GM18868 (cell line): ENCODE data around the gene ZBTB43.
"Not testable (repeated sequence)": the region's sequence is repeated elsewhere in the genome, so short reads cannot be mapped to it uniquely, and the experiment has no call there.

Experiments used
- ATAC-seq: cut with Tn5 transposase; IDR thresholded peaks from one replicate; pipeline ENCODE4 v1.9.1; 2021; ENCODE audit warnings: mild to moderate bottlenecking, moderate library complexity; ENCODE audit not compliant: unreplicated experiment

ZBTB43 gene

DNA sequence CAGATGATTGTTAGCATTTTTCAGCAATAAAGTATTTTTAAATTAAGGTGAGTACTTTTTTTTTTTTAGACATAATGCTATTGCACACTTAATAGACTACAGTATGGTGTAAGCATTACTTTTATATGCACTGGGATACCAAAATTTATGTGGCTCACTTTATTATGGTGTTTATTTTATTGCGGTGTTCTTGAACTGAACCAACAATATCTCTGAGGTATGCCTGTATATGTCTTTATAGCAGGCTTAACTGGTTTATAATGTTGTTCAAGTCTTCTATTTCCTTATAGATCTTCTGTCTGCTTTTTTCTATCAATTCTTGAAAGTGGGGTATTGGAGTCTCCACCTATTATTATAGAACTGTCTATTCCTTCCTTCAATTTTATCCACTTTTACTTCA is 18.0 kb downstream of the ZBTB43 start:
- no peak for ATAC-seq

DNA sequence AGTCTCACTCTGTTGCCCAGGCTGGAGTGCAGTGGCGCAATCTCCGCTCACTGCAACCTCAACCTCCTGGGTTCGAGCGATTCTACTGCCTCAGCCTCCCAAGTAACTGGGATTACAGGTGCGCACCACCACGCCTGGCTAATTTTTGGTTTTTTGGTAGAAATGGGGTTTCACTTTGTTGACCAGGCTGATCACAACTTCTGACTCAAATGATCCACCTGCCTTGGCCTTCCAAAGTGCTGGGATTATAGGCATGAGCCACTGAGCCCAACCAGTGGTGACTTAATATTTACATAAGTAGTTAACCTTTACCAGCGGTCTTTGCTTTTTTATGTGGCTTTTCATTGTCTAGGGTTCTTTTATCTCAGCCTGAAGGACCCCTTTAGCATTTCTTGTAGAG is 19.2 kb downstream of the ZBTB43 start:
- not testable (repeated sequence) for ATAC-seq

DNA sequence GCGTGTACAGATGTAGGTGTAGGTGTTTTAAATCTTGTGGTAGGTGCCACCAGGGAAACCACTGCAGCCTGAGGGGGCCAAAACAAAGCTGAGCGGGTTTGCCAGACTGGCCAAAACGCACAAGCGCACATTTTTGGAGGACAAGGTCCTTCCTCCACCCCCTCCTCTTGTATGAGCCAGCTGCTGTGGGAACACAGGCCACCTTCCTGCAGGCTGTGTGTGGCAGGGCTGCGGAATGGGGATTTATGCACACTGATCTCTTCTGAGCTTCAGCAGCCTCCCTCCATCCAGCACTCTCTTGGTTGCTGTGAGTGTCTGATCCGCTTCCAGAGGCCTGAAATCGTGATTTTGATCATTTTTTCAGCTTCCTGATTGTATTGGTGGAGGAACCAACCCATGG is 22.4 kb downstream of the ZBTB43 start:
- ATAC-seq, result no peak

DNA sequence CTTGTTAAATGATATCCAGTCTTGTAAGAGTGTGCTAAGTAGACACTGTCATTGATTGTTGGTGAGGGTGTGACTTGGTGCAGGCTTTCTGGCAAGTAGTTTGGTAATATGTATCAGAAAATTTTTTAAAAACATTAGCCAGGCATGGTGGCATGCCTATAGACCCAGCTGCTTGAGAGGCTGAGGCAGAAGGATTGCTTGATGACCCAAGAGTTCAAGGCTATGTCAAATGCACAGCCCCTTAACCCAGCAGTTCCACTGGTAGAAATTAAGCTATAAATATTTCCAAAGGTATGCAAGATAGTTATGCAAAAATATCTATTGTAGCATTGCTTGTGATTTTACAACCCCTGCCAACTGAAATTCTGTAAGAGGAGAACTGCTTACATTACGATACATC is 24.2 kb downstream of the ZBTB43 start:
- no peak for ATAC-seq

DNA sequence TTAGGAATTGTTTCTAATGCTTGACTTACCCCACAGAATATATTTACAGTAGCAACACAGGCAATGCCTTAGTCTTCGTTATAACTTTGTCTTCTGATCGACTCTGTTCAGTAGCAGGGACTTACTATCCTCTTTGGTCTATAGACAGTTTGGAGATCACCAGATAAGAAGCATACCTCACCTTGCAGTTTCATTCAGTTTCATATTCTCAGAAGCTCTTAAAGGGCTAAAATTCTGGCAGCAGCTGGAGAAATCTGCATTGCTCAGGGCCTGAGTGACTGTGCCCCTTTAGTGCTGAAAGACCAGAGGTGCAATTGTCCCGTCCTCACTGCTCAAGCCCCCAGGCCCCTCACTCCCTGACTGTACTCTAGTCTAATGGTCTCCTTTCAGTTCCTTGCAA is 26.0 kb downstream of the ZBTB43 start:
- no peak for ATAC-seq

DNA sequence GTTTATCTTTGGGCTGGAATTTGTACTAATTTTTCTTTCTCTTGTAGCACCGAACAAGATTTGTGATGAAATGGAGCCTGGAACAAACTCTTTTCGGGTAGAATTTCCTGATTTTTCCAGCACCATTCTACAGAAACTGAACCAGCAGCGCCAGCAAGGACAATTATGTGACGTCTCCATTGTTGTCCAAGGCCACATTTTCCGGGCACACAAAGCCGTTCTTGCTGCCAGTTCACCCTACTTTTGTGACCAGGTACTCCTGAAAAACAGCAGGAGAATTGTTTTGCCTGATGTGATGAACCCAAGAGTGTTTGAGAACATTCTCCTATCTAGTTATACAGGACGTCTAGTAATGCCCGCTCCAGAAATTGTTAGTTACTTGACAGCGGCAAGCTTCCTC is 27.6 kb downstream of the ZBTB43 start:
- no peak for ATAC-seq

DNA sequence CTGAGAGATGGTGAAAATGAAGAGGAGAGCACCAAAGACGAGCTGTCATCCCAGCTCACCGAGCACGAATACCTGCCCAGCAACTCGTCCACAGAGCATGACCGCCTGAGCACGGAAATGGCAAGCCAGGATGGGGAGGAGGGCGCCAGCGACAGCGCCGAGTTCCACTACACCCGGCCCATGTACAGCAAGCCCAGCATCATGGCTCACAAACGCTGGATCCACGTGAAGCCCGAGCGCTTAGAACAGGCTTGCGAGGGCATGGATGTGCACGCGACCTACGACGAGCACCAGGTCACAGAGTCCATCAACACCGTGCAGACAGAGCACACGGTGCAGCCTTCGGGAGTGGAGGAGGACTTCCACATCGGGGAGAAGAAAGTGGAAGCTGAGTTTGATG is 28.2 kb downstream of the ZBTB43 start:
- ATAC-seq, result no peak

DNA sequence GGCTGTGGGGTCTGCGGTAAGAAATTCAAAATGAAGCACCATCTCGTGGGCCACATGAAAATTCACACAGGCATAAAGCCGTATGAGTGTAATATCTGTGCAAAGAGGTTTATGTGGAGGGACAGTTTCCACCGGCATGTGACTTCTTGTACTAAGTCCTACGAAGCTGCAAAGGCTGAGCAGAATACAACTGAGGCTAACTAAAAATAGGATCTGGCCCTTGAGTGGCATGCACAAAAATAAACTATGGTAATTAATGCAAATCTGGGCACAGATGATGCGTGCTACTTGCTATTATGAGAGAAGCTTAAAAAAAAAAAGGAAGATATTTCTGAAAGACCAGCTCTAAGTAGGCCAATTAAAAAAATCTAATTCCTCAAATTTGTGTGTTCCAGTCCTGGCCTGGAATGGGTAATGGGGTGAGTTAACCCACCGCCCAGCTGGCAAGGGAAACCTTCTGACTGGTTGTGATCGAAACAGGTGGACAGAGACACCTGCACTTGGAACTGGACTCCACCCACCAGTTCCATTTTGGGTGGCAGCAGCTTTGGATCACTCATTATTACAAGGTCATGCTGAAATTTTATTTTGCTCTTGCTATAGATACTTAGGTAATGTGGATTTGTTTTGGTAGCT is 29.0 kb downstream of the ZBTB43 start:
- ATAC-seq, result no peak

DNA sequence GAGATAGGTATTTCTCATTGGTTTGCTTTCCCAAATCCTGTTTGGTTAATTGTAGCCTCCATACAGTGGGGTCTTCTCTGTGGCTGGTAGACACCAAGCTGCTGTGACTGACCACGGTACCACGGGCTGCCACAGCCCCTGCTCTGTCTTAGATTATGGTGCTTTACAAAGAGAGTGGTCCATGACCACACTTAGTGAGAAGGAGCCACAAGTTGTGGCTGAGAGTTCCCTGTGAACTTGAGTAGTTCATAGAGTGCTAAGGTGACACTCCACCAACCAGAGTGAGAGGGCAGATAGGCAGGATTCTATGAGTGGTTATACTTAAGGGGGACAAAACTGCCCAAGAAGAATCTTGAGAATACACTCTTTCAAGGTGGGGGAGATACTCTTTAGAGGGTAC is 29.8 kb downstream of the ZBTB43 start:
- ATAC-seq, result no peak

DNA sequence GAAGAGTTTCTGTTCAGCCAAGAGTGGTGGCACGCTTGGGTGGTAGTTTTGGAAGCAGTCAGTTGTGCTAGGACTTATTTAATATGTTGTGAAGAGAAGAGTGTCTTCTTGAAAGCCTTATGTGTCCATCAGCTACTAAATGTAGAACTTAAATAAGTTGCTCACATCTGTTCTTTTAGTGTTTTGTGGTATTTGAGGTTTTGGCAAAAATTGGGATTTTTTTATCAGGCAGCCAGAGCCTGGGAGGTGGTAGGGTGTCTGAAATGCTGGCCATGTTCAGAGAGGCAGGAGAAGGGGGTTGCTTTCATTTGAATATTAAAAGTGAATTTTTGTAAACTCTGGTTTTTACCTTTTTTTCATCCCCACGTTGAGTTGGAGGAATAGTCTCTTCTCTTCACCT is 31.4 kb downstream of the ZBTB43 start:
- ATAC-seq, result no peak

DNA sequence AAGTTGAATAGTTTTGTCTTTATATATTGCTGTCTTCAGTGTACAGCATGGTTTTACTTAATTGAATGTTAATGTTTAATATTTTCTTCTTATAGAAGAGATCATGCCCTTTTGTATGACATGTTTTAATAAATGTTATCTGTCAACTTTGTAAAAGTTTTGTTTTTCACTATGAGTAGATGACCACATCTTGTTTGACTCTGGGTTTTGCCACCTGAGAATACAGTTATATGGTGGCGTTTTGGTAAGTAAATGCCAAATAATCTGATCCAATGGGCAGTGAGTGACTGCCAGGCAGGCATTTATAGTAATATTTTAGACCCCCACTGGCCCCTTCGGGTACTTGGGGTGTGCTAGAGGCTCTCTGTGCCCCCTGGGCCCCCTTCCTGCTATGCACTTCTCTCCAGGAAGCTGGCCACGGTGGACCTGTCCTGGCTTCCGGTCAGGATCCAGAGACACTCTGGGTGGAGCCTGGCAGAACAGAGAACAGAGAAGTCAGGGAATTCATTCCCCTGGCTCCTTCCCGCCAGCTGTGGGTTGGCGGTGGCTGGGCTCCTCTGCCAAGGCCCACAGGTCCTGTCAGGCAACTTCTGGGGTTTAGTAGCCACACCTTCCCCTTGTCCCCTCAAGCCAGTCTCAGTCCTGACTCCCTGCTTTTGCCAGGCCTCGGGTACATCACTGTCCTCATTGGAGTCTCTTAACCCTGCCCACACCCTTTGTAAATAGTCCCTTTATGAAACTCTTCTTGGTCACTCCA is 33.4 kb downstream of the ZBTB43 start:
- ATAC-seq, result no peak

DNA sequence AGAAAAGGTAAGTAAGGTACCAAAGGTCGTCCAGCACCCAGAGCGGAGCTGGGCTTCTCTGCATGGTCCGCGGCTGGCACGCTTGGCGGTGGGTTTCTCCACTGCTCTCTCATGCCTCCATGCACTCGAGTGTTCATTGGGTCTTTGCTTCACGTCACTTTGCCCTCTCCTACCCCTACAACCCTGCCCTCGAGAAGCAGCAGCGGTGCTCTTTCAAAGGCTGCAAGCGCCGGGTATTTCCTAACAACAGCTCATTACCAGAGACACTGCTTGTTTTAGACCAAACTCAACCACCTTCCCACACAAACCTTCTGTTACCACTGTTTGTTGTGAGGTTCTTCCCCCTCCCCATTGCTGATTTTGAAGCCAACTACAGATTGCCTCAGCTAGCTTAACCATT is 34.1 kb downstream of the ZBTB43 start:
- ATAC-seq, result peak; percentile 58

DNA sequence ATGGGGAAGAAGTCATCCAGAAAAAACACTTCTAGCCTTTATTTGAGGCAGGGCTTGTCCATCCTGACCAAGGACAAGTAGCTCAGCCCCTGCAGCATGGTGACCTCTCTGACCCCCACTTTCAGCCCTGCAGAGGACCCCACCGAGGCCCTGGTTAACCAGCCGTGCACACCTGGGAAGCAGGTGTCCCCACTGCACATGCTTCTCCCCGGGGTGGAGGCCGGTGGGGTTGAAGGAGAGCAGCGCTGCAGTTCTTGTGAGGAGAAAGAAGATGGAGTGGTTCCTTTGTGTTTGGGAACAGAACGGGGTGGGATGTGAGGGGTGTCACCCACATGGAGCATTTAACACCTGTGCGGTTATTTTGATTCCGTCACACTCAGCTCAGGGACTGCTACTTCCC is 34.5 kb downstream of the ZBTB43 start:
- ATAC-seq, result no peak

DNA sequence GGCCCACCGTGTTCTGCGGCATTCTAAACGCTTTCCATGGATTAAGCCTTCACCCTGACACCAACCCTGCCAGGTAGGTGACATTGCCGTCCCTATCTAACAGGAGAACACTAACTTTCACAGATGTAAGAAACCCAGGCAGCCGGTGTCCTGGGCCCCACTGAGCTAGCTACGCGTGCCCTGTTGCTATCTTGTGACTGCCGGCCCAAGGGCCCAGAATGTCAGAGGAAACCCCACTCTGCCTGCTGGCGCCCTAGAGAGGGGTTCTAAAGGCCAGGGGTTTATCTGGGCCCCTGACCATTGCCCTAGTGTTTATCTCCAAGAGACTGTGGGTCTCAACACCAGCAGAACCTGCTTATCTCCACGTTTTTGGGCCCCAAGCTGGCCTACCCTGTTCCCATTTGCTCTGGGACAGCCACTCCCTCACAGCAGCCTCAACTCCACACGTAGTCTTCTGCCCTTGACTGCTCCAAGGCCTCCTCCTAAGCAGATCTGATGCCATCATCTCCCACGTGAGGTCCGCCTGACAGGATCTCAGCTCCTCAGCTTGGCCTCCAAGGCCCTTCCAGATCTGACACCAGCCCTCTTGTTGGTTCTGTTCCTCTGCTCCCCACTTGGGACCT is 37.5 kb downstream of the ZBTB43 start:
- ATAC-seq, result no peak

DNA sequence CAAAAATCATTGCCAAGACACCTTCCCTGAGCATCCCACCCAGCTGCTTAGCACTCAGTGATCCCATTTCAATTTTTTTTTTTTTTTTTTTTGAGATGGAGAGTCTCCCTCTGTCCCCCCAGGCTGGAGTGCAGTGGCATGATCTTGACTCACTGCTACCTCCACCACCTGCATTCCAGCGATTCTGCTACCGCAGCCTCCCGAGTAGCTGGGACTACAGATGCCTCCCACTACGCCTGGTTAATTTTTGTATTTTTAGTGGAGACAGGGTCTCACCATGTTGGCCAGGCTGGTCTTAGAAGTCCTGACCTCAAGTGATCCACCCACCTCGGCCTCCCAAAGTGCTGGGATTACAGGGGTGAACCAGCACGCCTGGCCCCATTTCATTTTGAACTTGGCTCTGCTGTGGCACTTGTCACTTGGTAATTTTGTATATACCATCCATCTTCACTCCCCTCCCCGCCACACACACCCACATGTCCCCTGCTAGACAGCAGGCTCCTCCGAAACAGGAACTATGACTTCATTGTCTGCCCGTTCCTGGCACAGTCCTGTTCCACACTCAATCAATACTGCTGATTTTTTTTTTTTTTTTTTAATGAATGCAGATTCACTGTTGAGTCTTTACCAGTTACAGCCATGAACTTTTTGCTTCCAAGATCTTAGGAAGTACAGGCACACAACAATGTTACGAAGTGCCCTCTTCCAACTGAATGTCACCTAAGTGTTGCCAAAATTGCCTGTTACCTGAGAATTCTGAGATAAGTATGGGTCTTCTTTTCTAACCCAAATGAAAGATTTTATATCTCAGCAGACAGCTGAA is 38.3 kb downstream of the ZBTB43 start:
- peak; percentile 53 for ATAC-seq

DNA sequence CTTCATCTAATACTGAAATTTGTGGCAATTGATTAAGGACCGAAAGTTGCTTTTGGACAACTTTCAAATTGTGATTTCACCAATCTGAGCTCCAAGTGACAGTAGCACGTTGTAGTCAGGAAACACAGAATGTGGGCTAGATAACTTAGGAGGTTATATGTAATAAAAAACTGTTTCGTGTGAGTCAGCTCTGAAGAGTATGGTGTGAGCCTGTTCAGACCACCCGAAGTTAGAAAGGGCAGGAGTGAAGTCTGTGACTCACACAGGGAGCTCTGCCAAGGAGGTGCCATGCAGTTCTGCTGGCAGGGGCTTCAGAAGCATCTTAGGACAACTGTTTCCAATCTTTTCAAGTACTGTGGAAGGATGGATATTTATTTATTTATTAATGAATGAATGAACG is 39.2 kb downstream of the ZBTB43 start:
- ATAC-seq, result no peak

DNA sequence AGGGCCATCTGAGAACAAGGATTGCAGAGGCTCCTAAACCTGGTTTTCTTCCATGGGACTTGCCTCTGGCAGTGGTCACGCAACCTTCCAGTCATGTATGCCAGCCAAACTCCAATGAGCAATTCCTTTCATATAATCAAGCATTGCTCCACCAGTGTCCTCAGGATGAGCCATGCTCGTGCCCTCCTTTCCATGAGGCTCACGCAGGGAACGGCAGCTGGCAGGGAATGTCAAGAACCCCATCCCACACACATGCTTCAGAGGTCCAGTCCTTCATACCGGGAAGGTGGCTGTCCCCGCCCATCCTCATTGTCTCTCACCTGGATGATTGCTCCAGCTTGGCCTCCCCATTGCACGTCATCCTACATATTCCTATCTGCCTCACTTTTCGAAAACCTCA is 42.2 kb downstream of the ZBTB43 start:
- no peak for ATAC-seq

DNA sequence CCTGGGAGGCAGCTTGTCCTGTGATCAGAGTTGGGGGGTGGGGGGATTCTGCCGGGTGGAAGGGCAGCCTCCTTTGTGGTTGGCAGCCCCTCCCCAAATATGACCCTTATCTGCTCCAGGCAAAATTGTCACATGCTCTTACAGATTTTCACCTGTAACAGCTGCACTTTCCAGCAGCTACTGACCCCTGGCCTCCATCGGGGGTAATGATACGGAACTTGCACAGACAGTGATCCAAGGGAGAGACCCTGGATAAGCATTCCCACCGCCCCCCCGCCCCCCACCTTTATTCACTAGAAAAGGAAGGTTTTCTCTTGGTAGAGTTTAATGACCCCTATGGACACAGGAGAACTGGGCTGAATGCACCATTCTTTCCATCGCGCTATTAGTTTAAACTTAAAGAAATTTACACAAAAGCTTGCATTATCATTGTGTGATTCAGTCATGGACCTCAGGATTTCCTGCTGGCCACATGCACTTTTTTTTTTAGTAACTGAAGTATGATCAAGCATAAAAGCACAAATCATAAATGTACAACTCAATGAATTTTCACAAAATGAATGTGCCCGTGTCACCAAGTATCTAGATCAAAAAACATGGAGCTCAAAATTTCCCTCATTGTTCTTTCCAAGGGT is 44.9 kb downstream of the ZBTB43 start:
- ATAC-seq, result no peak

DNA sequence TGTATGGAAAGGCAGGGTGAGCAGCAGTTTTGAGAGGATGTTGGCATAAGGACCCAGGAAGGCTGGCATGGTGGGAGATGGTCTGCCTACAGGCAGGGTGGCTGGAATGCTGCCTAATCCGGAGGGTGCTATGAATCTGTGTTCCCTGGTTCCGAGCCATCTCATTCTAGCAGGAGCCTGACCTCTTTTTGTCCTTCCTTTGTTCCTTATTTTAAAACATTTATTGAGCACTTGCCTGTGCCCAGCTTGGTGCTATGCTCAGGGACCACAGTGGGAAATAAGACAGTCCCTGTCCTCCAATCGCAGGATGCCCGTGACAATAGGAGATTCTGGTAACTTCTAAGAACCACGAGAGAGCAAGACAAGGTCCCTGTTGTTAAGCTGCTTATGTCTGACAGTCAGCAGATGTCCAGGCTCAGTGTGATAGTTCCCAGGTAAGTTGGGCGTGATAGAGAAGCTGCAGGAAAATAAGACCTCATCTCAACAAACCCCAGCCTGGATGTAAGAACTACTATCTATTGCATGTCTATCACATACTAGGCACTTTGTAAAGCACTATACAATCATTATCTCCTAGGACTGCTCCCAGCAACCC is 46.5 kb downstream of the ZBTB43 start:
- ATAC-seq, result no peak

DNA sequence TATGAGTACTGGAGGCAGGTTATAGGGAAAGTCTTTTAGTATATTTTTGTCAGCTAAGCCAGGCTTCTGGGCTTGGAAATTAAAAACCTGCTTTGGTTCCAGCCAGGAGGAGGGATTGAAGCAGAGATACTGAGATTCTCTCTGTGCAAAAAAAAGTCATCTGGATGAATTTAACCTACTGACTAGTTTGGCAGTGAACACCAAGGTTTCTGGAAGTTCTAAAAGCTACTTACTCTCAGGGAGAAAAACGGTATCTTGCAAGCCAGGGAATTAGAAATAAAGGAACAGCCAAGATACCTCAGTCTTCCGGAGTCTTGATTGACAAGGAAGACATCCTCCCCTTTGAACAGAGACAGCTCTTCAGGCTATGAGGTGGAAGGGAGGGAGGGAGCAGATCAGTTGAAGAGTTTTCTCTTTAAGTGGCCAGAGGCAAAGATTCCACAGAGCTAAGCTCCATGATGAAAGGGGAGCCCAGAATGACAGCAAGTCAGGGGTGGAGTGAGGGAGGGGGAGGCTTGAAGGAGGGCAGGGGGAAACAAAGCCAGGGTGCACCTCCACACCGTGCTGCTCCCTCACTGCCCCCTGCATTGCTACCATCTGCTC is 47.3 kb downstream of the ZBTB43 start:
- ATAC-seq, result no peak
